Suprapubic skin (tissue), 4 donors: ENCODE measurements around the gene LOXL3. TPM values are rescaled to one million over a fixed set of nuclear protein-coding genes. Genes with fewer than 3 reads are reported as not detected.
"Not testable (repeated sequence)": the region's sequence is repeated elsewhere in the genome, so short reads cannot be mapped to it uniquely, and the experiment has no call there.

Source experiments
- DNase-seq, 2 donors: peaks; one replicate each; pipeline ENCODE4 v3.0.0-alpha.2; 2019; ENCODE audit warnings: low spot score in 2 of 2
- H3K27ac ChIP-seq: fragments of 200-600 bp; sonication (generic); one replicate; pipeline ENCODE4 v1.5.1; 2019
- H3K27me3 ChIP-seq: fragments of 200-600 bp; sonication (generic); one replicate; pipeline ENCODE4 v1.5.1; 2019
- H3K36me3 ChIP-seq: fragments of 200-600 bp; sonication (generic); one replicate; pipeline ENCODE4 v1.5.1; 2019
- H3K4me1 ChIP-seq: fragments of 200-600 bp; sonication (generic); one replicate; pipeline ENCODE4 v1.5.1; 2019
- H3K4me3 ChIP-seq: fragments of 200-600 bp; sonication (generic); one replicate; pipeline ENCODE4 v1.5.1; 2019; ENCODE audit warnings: mild to moderate bottlenecking
- H3K9me3 ChIP-seq: fragments of 200-600 bp; sonication (generic); one replicate; pipeline ENCODE4 v1.5.1; 2019
- EP300 ChIP-seq: sonication (generic); formaldehyde crosslinking; IDR thresholded peaks from one replicate; pipeline ENCODE4 v1.6.1; 2017; ENCODE audit warnings: antibody characterized with exemption
- POLR2A ChIP-seq, 2 donors: fragments of 450-650 bp; IDR thresholded peaks; one replicate each; pipeline ENCODE4 v1.6.1; 2017; ENCODE audit warnings: antibody characterized with exemption in 2 of 2, mild to moderate bottlenecking in 2 of 2, moderate library complexity in 2 of 2
- POLR2AphosphoS5 ChIP-seq, 3 donors: sonication (generic); formaldehyde crosslinking; IDR thresholded peaks; one replicate each; pipeline ENCODE4 v1.6.1; 2017; ENCODE audit warnings: antibody characterized with exemption in 3 of 3
- WGBS: methylation state at CpG from one replicate; pipeline ENCODE4 v1.1.5; 2018; 5-methylcytosine and 5-hydroxymethylcytosine counted together
- total RNA-seq, 4 donors: library from RNA; depleted of rRNA; stranded (reverse); fragments of >200 nt; gene quantifications; one replicate each; pipeline ENCODE4 v1.1.0, GENCODE V29; 2016
- TF ChIP-seq, protein P1 (sequence below), 2 donors: fragments of 200-600 bp in 1 of 2; fragments of 450-650 bp in 1 of 2; sonication (generic) in 1 of 2; IDR thresholded peaks; one replicate each; pipeline ENCODE4 v1.5.1; 2016 to 2019; ENCODE audit warnings: antibody characterized with exemption in 2 of 2, mild to moderate bottlenecking in 1 of 2, moderate library complexity in 1 of 2

LOXL3 gene
- total RNA-seq, 4 donors from 2014 or later = 0.23 to 3.8 (median 1.5) TPM

- no peak overlapping the region for H3K27ac ChIP-seq
- no peak for TF ChIP-seq POLR2A (IDR thresholded peaks at IDR 0.05)
- no peak for TF ChIP-seq EP300
- TF ChIP-seq POLR2AphosphoS5 (IDR thresholded peaks at IDR 0.05) = no peak
- TF ChIP-seq, protein P1, sequence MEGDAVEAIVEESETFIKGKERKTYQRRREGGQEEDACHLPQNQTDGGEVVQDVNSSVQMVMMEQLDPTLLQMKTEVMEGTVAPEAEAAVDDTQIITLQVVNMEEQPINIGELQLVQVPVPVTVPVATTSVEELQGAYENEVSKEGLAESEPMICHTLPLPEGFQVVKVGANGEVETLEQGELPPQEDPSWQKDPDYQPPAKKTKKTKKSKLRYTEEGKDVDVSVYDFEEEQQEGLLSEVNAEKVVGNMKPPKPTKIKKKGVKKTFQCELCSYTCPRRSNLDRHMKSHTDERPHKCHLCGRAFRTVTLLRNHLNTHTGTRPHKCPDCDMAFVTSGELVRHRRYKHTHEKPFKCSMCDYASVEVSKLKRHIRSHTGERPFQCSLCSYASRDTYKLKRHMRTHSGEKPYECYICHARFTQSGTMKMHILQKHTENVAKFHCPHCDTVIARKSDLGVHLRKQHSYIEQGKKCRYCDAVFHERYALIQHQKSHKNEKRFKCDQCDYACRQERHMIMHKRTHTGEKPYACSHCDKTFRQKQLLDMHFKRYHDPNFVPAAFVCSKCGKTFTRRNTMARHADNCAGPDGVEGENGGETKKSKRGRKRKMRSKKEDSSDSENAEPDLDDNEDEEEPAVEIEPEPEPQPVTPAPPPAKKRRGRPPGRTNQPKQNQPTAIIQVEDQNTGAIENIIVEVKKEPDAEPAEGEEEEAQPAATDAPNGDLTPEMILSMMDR (IDR thresholded peaks at IDR 0.05) = no peak
These were observed 8.5 kb upstream of the LOXL3 start for GRCh38 chr2:74562126-74562775.

DNA sequence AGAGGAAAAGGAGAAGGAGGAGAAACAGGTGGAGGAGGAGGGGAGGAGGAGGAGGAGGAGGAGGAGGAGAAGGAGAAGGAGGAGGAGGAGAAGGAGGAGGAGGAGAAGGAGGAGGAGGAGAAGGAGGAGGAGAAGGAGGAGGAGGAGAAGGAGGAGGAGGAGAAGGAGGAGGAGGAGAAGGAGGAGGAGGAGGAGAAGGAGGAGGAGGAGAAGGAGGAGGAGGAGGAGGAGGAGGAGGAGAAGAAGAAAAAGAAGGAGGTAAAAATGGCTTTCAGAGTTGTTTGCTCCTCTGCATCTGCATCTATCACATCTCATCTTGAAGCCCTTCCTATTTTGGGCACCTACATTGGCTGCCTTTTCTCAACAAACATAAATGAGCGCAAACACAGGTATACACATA lies 7.3 kb upstream of the LOXL3 start:
- H3K27ac ChIP-seq, H3K36me3 ChIP-seq, H3K4me1 ChIP-seq, H3K9me3 ChIP-seq, H3K27me3 ChIP-seq, DNase-seq, H3K4me3 ChIP-seq: not testable (repeated sequence)
- WGBS = 88% methylated on average over 1 of the region's 1 CpG

More at GRCh38 chr2:74562126-74562775, 8.5 kb upstream of the LOXL3 start:
- Histone ChIP-seq H3K27me3 (no peaks in the 10 kb centered on the region), H3K4me3 (no peak overlapping the region), H3K4me1 (peaks cover 5% of the 10 kb centered on the region), H3K9me3 (no peaks in the 10 kb centered on the region), H3K36me3 (no peaks in the 10 kb centered on the region)
- DNase-seq = no peak
- WGBS = 80% methylated on average over 7 of the region's 7 CpGs

- no peak for DNase-seq
- Histone ChIP-seq H3K27ac (no peak overlapping the region), H3K4me1 (peaks cover 2% of the 10 kb centered on the region), H3K4me3 (no peak overlapping the region), H3K36me3 (no peaks in the 10 kb centered on the region), H3K27me3 (no peaks in the 10 kb centered on the region), H3K9me3 (no peaks in the 10 kb centered on the region)
- 41% methylated on average over 5 of the region's 6 CpGs for WGBS
- no peak for TF ChIP-seq POLR2AphosphoS5 (IDR thresholded peaks at IDR 0.05)
- no peak for TF ChIP-seq POLR2A (IDR thresholded peaks at IDR 0.05)
- TF ChIP-seq, protein P1 (IDR thresholded peaks at IDR 0.05) = no peak
- TF ChIP-seq EP300 = no peak
These were observed 6.8 kb upstream of the LOXL3 start for GRCh38 chr2:74560591-74560990.

DNA sequence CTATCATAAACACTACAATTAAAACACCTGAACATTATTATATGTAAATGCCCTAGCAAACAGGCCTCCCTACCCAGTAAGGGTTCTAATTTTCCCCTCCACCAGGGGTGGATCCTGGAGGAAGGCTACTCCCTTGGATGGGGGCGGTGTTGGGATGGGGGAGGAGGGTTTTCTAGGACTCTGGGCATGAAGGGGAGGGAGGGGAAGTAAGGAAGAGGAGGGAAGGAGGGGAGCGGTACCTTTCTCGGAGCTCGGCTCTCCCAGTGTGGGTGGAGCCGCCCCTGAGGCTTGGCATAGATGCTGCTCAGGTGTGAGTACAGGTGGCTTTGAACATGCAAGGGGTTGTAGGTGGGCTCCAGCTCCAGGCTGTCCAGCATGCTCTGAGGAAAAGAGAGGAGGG lies 6.2 kb upstream of the LOXL3 start:
- TF ChIP-seq, protein P1 (IDR thresholded peaks at IDR 0.05) = no peak
- TF ChIP-seq POLR2A (IDR thresholded peaks at IDR 0.05) = no peak
- TF ChIP-seq POLR2AphosphoS5 (IDR thresholded peaks at IDR 0.05) = no peak
- no peak for TF ChIP-seq EP300
- no peak overlapping the region for H3K4me3 ChIP-seq
- no peak for DNase-seq
- peaks cover 4% of the 10 kb centered on the region for H3K27me3 ChIP-seq
- no peaks in the 10 kb centered on the region for H3K9me3 ChIP-seq
- H3K4me1 ChIP-seq = peaks cover 8% of the 10 kb centered on the region
- H3K27ac ChIP-seq = no peak overlapping the region
- 31% methylated on average over 5 of the region's 5 CpGs for WGBS
- no peaks in the 10 kb centered on the region for H3K36me3 ChIP-seq

GRCh38 chr2:74558284-74559230 lies 4.8 kb upstream of the LOXL3 start:
- no peaks in the 10 kb centered on the region for H3K36me3 ChIP-seq
- no peak overlapping the region for H3K27ac ChIP-seq
- WGBS = 69% methylated on average over 7 of the region's 7 CpGs
- no peaks in the 10 kb centered on the region for H3K9me3 ChIP-seq
- no peak for DNase-seq
- peaks cover 21% of the 10 kb centered on the region for H3K4me1 ChIP-seq
- H3K4me3 ChIP-seq = no peak overlapping the region
- peaks cover 13% of the 10 kb centered on the region for H3K27me3 ChIP-seq
- TF ChIP-seq POLR2AphosphoS5 (IDR thresholded peaks at IDR 0.05) (no peak), POLR2A (IDR thresholded peaks at IDR 0.05) (no peak), EP300 (no peak)
- TF ChIP-seq, protein P1 (IDR thresholded peaks at IDR 0.05) = no peak
